Esophagus muscularis mucosa (tissue), 4 donors: ENCODE measurements around the gene SETD5. TPM values are rescaled to one million over a fixed set of nuclear protein-coding genes. Genes with fewer than 3 reads are reported as not detected.
A peak's percentile ranks its signal among the peaks of the same experiment; 100 is the strongest.

Source experiments
- DNase-seq: peaks from one replicate; pipeline ENCODE4 v3.0.0-alpha.2; 2017; ENCODE audit errors: extremely low spot score
- H3K27ac ChIP-seq, 4 donors: fragments of 200-600 bp; sonication (generic); replicated peaks in 1 of 4; 1 replicate in 3 of 4; 2 replicates in 1 of 4; pipeline ENCODE4 v1.5.1; 2016 to 2019; ENCODE audit warnings: mild to moderate bottlenecking in 1 of 4
- H3K27me3 ChIP-seq, 4 donors: fragments of 200-600 bp; sonication (generic); one replicate each; pipeline versions ENCODE4 v1.5.1 to v1.6.0; 2016 to 2019
- H3K36me3 ChIP-seq, 4 donors: fragments of 200-600 bp; sonication (generic); one replicate each; pipeline ENCODE4 v1.5.1; 2016 to 2019
- H3K4me1 ChIP-seq, 4 donors: fragments of 200-600 bp; sonication (generic); one replicate each; pipeline ENCODE4 v1.5.1; 2016 to 2019
- H3K4me3 ChIP-seq, 4 donors: fragments of 200-600 bp; sonication (generic); 1 replicate in 2 of 4; 2 replicates in 2 of 4; pipeline ENCODE4 v1.5.1; 2016 to 2019; ENCODE audit warnings: mild to moderate bottlenecking in 4 of 4, moderate library complexity in 1 of 4
- H3K9me3 ChIP-seq, 4 donors: fragments of 200-600 bp; sonication (generic); 1 replicate in 3 of 4; 2 replicates in 1 of 4; pipeline ENCODE4 v1.5.1; 2016 to 2019
- CTCF ChIP-seq, 3 experiments: fragments of 200-600 bp in 2 of 3; fragments of 450-650 bp in 1 of 3; sonication (generic) in 2 of 3; IDR thresholded peaks; one replicate each; pipeline ENCODE4 v1.5.1; 2017 to 2019; ENCODE audit warnings: antibody characterized with exemption in 3 of 3, mild to moderate bottlenecking in 2 of 3, moderate library complexity in 1 of 3
- EP300 ChIP-seq: sonication (generic); formaldehyde crosslinking; IDR thresholded peaks from one replicate; pipeline ENCODE4 v1.6.1; 2017; ENCODE audit warnings: antibody characterized with exemption
- POLR2A ChIP-seq: fragments of 450-650 bp; IDR thresholded peaks from one replicate; pipeline ENCODE4 v1.6.1; 2017; ENCODE audit warnings: antibody characterized with exemption, moderate library complexity, mild to moderate bottlenecking, low read depth
- POLR2AphosphoS5 ChIP-seq, 2 donors: sonication (generic); formaldehyde crosslinking; IDR thresholded peaks; one replicate each; pipeline ENCODE4 v1.6.1; 2017; ENCODE audit warnings: antibody characterized with exemption in 2 of 2
- WGBS: methylation state at CpG from one replicate; pipeline ENCODE4 v1.1.5; 2018; 5-methylcytosine and 5-hydroxymethylcytosine counted together
- intact Hi-C: fragments of 100-400 bp; cut with DNase I; formaldehyde crosslinking; loops from one replicate; pipeline ENCODE4 v1.15.1; 2023
- total RNA-seq, 4 donors: library from RNA; depleted of rRNA; stranded (reverse); fragments of >200 nt; gene quantifications; one replicate each; pipeline versions ENCODE4 v1.1.0 to v1.2.1, GENCODE V29; 2016

The SETD5 gene
- total RNA-seq, 4 donors from 2014 or later: 54.8 to 84.3 (median 78.1) TPM

- Histone ChIP-seq H3K4me3 (peak overlapping the region in 2 of 4 donors; percentile 3 to 86), H3K27me3 (no peaks in the 10 kb centered on the region), H3K36me3 (no peaks in the 10 kb centered on the region), H3K9me3 (no peaks in the 10 kb centered on the region), H3K4me1 (peaks cover 62 to 75% (median 71%) of the 10 kb centered on the region in 4 donors), H3K27ac (peak overlapping the region; percentile 98 to 100 (median 99))
- 23% methylated on average over 3 of the region's 3 CpGs for WGBS
- intact Hi-C loops: loop anchor here (2.0 kb wide), 1 partner anchor 22 kb away; no protein-coding TSS in a partner anchor
- TF ChIP-seq EP300: no peak
- no peak for TF ChIP-seq CTCF (IDR thresholded peaks at IDR 0.05)
- no peak for TF ChIP-seq POLR2AphosphoS5 (IDR thresholded peaks at IDR 0.05)
- no peak for TF ChIP-seq POLR2A
- DNase-seq: no peak
Measured at GRCh38 chr3:9400616-9401015, 3.2 kb downstream of the SETD5 start.

GRCh38 chr3:9401986-9402385, 4.6 kb downstream of the SETD5 start:
- 35% methylated on average over 4 of the region's 4 CpGs for WGBS
- intact Hi-C loops: loop anchor here (2.0 kb wide), 1 partner anchor 21 kb away; no protein-coding TSS in a partner anchor
- Histone ChIP-seq H3K36me3 (no peaks in the 10 kb centered on the region), H3K27me3 (no peaks in the 10 kb centered on the region), H3K4me3 (peak overlapping the region; percentile 3 to 13 (median 5)), H3K4me1 (peaks cover 73 to 83% (median 81%) of the 10 kb centered on the region in 4 donors), H3K9me3 (no peaks in the 10 kb centered on the region), H3K27ac (peak overlapping the region; percentile 98 to 100 (median 99))
- no peak for TF ChIP-seq POLR2AphosphoS5 (IDR thresholded peaks at IDR 0.05)
- no peak for TF ChIP-seq POLR2A
- no peak for TF ChIP-seq CTCF (IDR thresholded peaks at IDR 0.05)
- DNase-seq: no peak

GRCh38 chr3:9402410-9403228, 5.2 kb downstream of the SETD5 start:
- WGBS: 13% methylated on average over 3 of the region's 3 CpGs
- no peaks in the 10 kb centered on the region for H3K36me3 ChIP-seq
- H3K9me3 ChIP-seq: no peaks in the 10 kb centered on the region
- peak overlapping the region; percentile 3 to 13 (median 5) for H3K4me3 ChIP-seq
- peaks cover 78 to 89% (median 88%) of the 10 kb centered on the region in 4 donors for H3K4me1 ChIP-seq
- TF ChIP-seq POLR2AphosphoS5 (IDR thresholded peaks at IDR 0.05) (no peak), CTCF (IDR thresholded peaks at IDR 0.05) (no peak), EP300 (no peak), POLR2A (no peak)
- intact Hi-C loops: no loop called here
- no peak for DNase-seq
- peak overlapping the region; percentile 98 to 100 (median 99) for H3K27ac ChIP-seq
- no peaks in the 10 kb centered on the region for H3K27me3 ChIP-seq

GRCh38 chr3:9403463-9403862, 6.0 kb downstream of the SETD5 start:
- 47% methylated on average over 2 of the region's 2 CpGs for WGBS
- no peak for DNase-seq
- Histone ChIP-seq H3K36me3 (no peaks in the 10 kb centered on the region), H3K27me3 (no peaks in the 10 kb centered on the region), H3K9me3 (no peaks in the 10 kb centered on the region), H3K4me1 (peaks cover 85 to 98% (median 96%) of the 10 kb centered on the region in 4 donors), H3K4me3 (no peak overlapping the region), H3K27ac (peak overlapping the region in 3 of 4 donors; percentile 98 to 100 (median 99))
- no peak for TF ChIP-seq CTCF (IDR thresholded peaks at IDR 0.05)
- no peak for TF ChIP-seq EP300
- TF ChIP-seq POLR2A: no peak
- no peak for TF ChIP-seq POLR2AphosphoS5 (IDR thresholded peaks at IDR 0.05)
- intact Hi-C loops: no loop called here
